Measurements from ENCODE around the gene GIMAP8.
"Not testable (repeated sequence)": the region's sequence is repeated elsewhere in the genome, so short reads cannot be mapped to it uniquely, and the experiment has no call there.

The GIMAP8 gene

GRCh38 chr7:150487625-150488024, 37.2 kb downstream of the GIMAP8 start:
- Histone ChIP-seq H3K4me2 (no peak overlapping the region), H3K9ac (no peak overlapping the region), H3K4me1 (ENCODE audit: low read depth, poor library complexity, severe bottlenecking) (no peaks in the 10 kb centered on the region), H2AFZ (ENCODE audit: low read depth) (no peak overlapping the region), H3K36me3 (ENCODE audit: insufficient read depth) (no peaks in the 10 kb centered on the region), H3K79me2 (ENCODE audit: insufficient read depth, low read depth) (no peaks in the 10 kb centered on the region), H3K27ac (no peak overlapping the region), H3K27me3 (ENCODE audit: insufficient read depth, low read depth) (no peaks in the 10 kb centered on the region), H4K20me1 (ENCODE audit: insufficient read depth) (no peaks in the 10 kb centered on the region), H3K4me3 (IDR thresholded peaks at IDR 0.05; ENCODE audit: insufficient read depth, low read depth, low read length) (no peak overlapping the region)
- TF ChIP-seq, protein P1, sequence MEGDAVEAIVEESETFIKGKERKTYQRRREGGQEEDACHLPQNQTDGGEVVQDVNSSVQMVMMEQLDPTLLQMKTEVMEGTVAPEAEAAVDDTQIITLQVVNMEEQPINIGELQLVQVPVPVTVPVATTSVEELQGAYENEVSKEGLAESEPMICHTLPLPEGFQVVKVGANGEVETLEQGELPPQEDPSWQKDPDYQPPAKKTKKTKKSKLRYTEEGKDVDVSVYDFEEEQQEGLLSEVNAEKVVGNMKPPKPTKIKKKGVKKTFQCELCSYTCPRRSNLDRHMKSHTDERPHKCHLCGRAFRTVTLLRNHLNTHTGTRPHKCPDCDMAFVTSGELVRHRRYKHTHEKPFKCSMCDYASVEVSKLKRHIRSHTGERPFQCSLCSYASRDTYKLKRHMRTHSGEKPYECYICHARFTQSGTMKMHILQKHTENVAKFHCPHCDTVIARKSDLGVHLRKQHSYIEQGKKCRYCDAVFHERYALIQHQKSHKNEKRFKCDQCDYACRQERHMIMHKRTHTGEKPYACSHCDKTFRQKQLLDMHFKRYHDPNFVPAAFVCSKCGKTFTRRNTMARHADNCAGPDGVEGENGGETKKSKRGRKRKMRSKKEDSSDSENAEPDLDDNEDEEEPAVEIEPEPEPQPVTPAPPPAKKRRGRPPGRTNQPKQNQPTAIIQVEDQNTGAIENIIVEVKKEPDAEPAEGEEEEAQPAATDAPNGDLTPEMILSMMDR (conservative IDR thresholded peaks at IDR 0.05; ENCODE audit: low read depth, low read length) = no peak

- H4K20me1 ChIP-seq (ENCODE audit: insufficient read depth) = no peaks in the 10 kb centered on the region
- H3K9ac ChIP-seq = no peak overlapping the region
- no peak overlapping the region for H3K4me3 ChIP-seq (IDR thresholded peaks at IDR 0.05; ENCODE audit: insufficient read depth, low read depth, low read length)
- no peak overlapping the region for H3K4me2 ChIP-seq
- TF ChIP-seq, protein P1 (conservative IDR thresholded peaks at IDR 0.05; ENCODE audit: low read depth, low read length) = no peak
- H3K27ac ChIP-seq = no peak overlapping the region
- H2AFZ ChIP-seq (ENCODE audit: low read depth) = no peak overlapping the region
- H3K36me3 ChIP-seq (ENCODE audit: insufficient read depth) = no peaks in the 10 kb centered on the region
- H3K4me1 ChIP-seq (ENCODE audit: low read depth, poor library complexity, severe bottlenecking) = no peaks in the 10 kb centered on the region
- H3K79me2 ChIP-seq (ENCODE audit: insufficient read depth, low read depth) = no peaks in the 10 kb centered on the region
- no peaks in the 10 kb centered on the region for H3K27me3 ChIP-seq (ENCODE audit: insufficient read depth, low read depth)
These were observed 39.4 kb downstream of the GIMAP8 start for GRCh38 chr7:150489782-150490181.

DNA sequence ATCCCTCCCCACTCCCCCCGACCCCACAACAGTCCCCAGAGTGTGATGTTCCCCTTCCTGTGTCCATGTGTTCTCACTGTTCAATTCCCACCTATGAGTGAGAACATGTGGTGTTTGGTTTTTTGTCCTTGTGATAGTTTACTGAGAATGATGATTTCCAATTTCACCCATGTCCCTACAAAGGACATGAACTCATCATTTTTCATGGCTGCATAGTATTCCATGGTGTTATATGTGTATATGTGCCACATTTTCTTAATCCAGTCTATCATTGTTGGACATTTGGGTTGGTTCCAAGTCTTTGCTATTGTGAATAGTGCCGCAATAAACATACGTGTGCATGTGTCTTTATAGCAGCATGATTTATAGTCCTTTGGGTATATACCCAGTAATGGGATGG, 43.0 kb downstream of the GIMAP8 start:
- not testable (repeated sequence) for H3K4me1 ChIP-seq (ENCODE audit: low read depth, poor library complexity, severe bottlenecking); H3K27me3 ChIP-seq (ENCODE audit: insufficient read depth, low read depth); H3K79me2 ChIP-seq (ENCODE audit: insufficient read depth, low read depth); H3K36me3 ChIP-seq (ENCODE audit: insufficient read depth); H3K4me3 ChIP-seq (IDR thresholded peaks at IDR 0.05; ENCODE audit: insufficient read depth, low read depth, low read length); H2AFZ ChIP-seq (ENCODE audit: low read depth); H3K9ac ChIP-seq; H3K27ac ChIP-seq; H3K4me2 ChIP-seq; H4K20me1 ChIP-seq (ENCODE audit: insufficient read depth)

DNA sequence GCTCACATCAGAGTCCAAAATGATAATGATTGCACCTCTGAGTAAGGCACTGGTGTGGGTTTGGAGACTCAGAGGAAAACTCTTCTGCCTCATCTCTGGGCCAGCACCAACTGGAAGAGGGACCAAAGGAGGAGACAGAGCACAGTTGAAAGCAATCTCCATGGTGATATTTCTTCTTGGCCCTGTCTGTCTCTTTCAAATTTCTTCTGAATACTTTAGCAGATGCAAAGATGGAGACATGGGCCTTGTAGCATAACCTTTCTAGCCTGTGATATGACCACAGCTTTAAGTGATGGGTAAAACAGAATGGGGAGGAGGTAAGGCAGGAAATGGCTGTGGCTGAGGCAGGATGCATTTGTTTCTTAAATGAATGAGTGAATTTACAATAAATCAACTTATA, 52.1 kb downstream of the GIMAP8 start:
- Histone ChIP-seq H2AFZ (ENCODE audit: low read depth) (no peak overlapping the region), H3K36me3 (ENCODE audit: insufficient read depth) (no peaks in the 10 kb centered on the region), H4K20me1 (ENCODE audit: insufficient read depth) (no peaks in the 10 kb centered on the region), H3K79me2 (ENCODE audit: insufficient read depth, low read depth) (no peaks in the 10 kb centered on the region), H3K27me3 (ENCODE audit: insufficient read depth, low read depth) (no peaks in the 10 kb centered on the region), H3K27ac (no peak overlapping the region), H3K4me2 (no peak overlapping the region), H3K9ac (no peak overlapping the region), H3K4me1 (ENCODE audit: low read depth, poor library complexity, severe bottlenecking) (no peaks in the 10 kb centered on the region), H3K4me3 (IDR thresholded peaks at IDR 0.05; ENCODE audit: insufficient read depth, low read depth, low read length) (no peak overlapping the region)
- TF ChIP-seq, protein P1 (conservative IDR thresholded peaks at IDR 0.05; ENCODE audit: low read depth, low read length) = no peak

- Histone ChIP-seq H3K79me2 (ENCODE audit: insufficient read depth, low read depth) (no peaks in the 10 kb centered on the region), H2AFZ (ENCODE audit: low read depth) (no peak overlapping the region), H3K4me1 (ENCODE audit: low read depth, poor library complexity, severe bottlenecking) (no peaks in the 10 kb centered on the region), H3K4me3 (IDR thresholded peaks at IDR 0.05; ENCODE audit: insufficient read depth, low read depth, low read length) (no peak overlapping the region), H3K27me3 (ENCODE audit: insufficient read depth, low read depth) (no peaks in the 10 kb centered on the region), H3K27ac (no peak overlapping the region), H3K4me2 (no peak overlapping the region), H4K20me1 (ENCODE audit: insufficient read depth) (no peaks in the 10 kb centered on the region), H3K36me3 (ENCODE audit: insufficient read depth) (no peaks in the 10 kb centered on the region), H3K9ac (no peak overlapping the region)
- TF ChIP-seq, protein P1 (conservative IDR thresholded peaks at IDR 0.05; ENCODE audit: low read depth, low read length) = no peak
These were observed 52.7 kb downstream of the GIMAP8 start for GRCh38 chr7:150503155-150503554.

Measured in KMS-11 (cell line).